ENCODE measurements around the gene KRT31. TPM values are rescaled to one million over a fixed set of nuclear protein-coding genes. Genes with fewer than 3 reads are reported as not detected.
"Not testable (repeated sequence)": the region's sequence is repeated elsewhere in the genome, so short reads cannot be mapped to it uniquely, and the experiment has no call there.

The KRT31 gene
- polyA plus RNA-seq, 1 of the 3 experiments (the other 2 are of a cell fraction) = 0.03 TPM

DNA sequence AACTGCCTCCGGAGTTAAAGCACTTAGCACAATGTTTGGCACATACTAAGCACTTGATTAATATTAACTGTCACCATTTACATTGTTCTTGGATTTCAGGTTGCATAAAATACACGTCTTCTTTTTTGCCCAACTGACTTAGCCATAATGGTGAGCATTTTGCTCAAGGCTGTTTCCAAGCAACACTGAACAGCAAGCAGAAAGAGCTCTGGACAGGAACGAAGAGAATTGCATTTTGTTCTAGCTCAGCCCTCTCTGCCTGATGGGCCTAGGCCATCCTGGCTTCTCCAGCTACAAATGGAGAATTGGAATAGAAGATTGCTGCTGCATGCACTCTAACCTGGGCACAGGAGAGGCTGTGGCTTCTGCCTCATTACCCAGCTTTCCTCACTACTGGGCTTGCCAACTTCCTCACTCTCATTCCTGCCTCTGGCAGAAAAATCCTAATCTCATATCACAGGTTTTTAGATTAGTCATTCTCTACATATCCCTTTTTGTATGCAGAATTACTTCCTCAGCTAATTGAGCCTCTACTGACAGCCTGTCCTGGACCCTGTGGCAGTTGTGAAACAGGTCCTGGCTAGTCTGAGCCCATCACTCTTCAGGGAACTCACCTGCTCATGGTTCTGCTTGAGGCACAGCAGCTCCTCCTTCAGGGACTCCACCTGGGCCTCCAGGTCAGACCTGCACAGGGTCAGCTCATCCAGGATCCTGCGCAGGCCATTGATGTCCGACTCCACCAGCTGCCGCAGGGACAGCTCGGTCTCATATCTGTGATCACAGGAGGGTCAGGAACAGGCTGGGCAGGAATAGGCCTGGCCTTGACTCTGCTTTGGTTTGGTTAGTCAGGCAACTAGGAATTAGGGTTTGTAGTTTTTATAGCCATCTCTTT, 49.3 kb downstream of the KRT31 start:
- Histone ChIP-seq H3K79me2 (ENCODE audit: insufficient read depth) (no peaks in the 10 kb centered on the region), H2AFZ (ENCODE audit: low read depth) (no peak overlapping the region), H3K9me3 (no peaks in the 10 kb centered on the region), H3K36me3 (replicated peaks in 1 of 2; ENCODE audit: control insufficient read depth in 1 of 2, insufficient read depth in 2 of 2, low read length in 1 of 2) (no peaks in the 10 kb centered on the region), H3F3A (replicated peaks; ENCODE audit: insufficient read depth) (no peaks in the 10 kb centered on the region), H3K9me2 (no peaks in the 10 kb centered on the region), H3K4me2 (no peak overlapping the region), H3K4me1 (ENCODE audit: control insufficient read depth in 1 of 2, insufficient read depth in 2 of 2, low read depth in 1 of 2, low read length in 1 of 2) (no peaks in the 10 kb centered on the region), H3K9ac (no peak overlapping the region), H3K27ac (ENCODE audit: low read depth in 2 of 2, low read length in 1 of 2) (no peak overlapping the region), H3K4me3 (ENCODE audit: low read depth in 2 of 2, low read length in 1 of 2) (no peak overlapping the region), H4K20me1 (ENCODE audit: insufficient read depth) (no peaks in the 10 kb centered on the region), H3K27me3 (ENCODE audit: insufficient read depth) (no peaks in the 10 kb centered on the region; the same call in 1 of the 2 replicates)
- 46% methylated on average over 7 of the region's 7 CpGs for WGBS (ENCODE audit: low lambda C conversion rate)
- DNase-seq = no peak
- TF ChIP-seq, protein P1, sequence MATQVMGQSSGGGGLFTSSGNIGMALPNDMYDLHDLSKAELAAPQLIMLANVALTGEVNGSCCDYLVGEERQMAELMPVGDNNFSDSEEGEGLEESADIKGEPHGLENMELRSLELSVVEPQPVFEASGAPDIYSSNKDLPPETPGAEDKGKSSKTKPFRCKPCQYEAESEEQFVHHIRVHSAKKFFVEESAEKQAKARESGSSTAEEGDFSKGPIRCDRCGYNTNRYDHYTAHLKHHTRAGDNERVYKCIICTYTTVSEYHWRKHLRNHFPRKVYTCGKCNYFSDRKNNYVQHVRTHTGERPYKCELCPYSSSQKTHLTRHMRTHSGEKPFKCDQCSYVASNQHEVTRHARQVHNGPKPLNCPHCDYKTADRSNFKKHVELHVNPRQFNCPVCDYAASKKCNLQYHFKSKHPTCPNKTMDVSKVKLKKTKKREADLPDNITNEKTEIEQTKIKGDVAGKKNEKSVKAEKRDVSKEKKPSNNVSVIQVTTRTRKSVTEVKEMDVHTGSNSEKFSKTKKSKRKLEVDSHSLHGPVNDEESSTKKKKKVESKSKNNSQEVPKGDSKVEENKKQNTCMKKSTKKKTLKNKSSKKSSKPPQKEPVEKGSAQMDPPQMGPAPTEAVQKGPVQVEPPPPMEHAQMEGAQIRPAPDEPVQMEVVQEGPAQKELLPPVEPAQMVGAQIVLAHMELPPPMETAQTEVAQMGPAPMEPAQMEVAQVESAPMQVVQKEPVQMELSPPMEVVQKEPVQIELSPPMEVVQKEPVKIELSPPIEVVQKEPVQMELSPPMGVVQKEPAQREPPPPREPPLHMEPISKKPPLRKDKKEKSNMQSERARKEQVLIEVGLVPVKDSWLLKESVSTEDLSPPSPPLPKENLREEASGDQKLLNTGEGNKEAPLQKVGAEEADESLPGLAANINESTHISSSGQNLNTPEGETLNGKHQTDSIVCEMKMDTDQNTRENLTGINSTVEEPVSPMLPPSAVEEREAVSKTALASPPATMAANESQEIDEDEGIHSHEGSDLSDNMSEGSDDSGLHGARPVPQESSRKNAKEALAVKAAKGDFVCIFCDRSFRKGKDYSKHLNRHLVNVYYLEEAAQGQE (IDR thresholded peaks at IDR 0.05; ENCODE audit: low read depth, low read length) = no peak
- TF ChIP-seq MEF2A (IDR thresholded peaks at IDR 0.05; ENCODE audit: borderline replicate concordance, low read depth) (no peak), RCOR1 (IDR thresholded peaks at IDR 0.05; ENCODE audit: low read length) (no peak), FOSL2 (IDR thresholded peaks at IDR 0.05; ENCODE audit: borderline replicate concordance, low read depth) (no peak), ELF1 (IDR thresholded peaks at IDR 0.05) (no peak), GABPA (IDR thresholded peaks at IDR 0.05; ENCODE audit: low read depth) (no peak), POLR2AphosphoS5 (IDR thresholded peaks at IDR 0.05; ENCODE audit: low read depth, low read length) (no peak), NFIC (IDR thresholded peaks at IDR 0.05; ENCODE audit: borderline replicate concordance) (no peak), NRF1 (IDR thresholded peaks at IDR 0.05; ENCODE audit: low read depth, low read length) (no peak), EP300 (IDR thresholded peaks at IDR 0.05; ENCODE audit: borderline replicate concordance in 1 of 2, low read depth in 1 of 2, low read length in 1 of 2) (no peak), SIN3A (IDR thresholded peaks at IDR 0.05; ENCODE audit: borderline replicate concordance, low read depth, low read length) (no peak), FOXJ3 (CRISPR knock-in tag; IDR thresholded peaks at IDR 0.05) (no peak), EZH2phosphoT487 (IDR thresholded peaks at IDR 0.05; ENCODE audit: borderline replicate concordance, low read depth) (no peak)
- TF ChIP-seq, protein P2, sequence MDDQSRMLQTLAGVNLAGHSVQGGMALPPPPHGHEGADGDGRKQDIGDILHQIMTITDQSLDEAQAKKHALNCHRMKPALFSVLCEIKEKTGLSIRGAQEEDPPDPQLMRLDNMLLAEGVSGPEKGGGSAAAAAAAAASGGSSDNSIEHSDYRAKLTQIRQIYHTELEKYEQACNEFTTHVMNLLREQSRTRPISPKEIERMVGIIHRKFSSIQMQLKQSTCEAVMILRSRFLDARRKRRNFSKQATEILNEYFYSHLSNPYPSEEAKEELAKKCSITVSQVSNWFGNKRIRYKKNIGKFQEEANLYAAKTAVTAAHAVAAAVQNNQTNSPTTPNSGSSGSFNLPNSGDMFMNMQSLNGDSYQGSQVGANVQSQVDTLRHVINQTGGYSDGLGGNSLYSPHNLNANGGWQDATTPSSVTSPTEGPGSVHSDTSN (IDR thresholded peaks at IDR 0.05) = no peak
- TF ChIP-seq, protein P3, sequence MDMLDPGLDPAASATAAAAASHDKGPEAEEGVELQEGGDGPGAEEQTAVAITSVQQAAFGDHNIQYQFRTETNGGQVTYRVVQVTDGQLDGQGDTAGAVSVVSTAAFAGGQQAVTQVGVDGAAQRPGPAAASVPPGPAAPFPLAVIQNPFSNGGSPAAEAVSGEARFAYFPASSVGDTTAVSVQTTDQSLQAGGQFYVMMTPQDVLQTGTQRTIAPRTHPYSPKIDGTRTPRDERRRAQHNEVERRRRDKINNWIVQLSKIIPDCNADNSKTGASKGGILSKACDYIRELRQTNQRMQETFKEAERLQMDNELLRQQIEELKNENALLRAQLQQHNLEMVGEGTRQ (IDR thresholded peaks at IDR 0.05; ENCODE audit: borderline replicate concordance, low read depth, low read length) = no peak
- TF ChIP-seq, protein P4, sequence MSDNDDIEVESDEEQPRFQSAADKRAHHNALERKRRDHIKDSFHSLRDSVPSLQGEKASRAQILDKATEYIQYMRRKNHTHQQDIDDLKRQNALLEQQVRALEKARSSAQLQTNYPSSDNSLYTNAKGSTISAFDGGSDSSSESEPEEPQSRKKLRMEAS (IDR thresholded peaks at IDR 0.05; ENCODE audit: low read depth) = no peak
- POLR2A ChIA-PET = no interaction called here
- CTCF ChIA-PET = interaction anchor here (1.0 to 1.2 kb wide), 5 partner anchors 9 to 319 kb away, joined by 3 to 6 read pairs (median 3); no protein-coding TSS in a partner anchor

DNA sequence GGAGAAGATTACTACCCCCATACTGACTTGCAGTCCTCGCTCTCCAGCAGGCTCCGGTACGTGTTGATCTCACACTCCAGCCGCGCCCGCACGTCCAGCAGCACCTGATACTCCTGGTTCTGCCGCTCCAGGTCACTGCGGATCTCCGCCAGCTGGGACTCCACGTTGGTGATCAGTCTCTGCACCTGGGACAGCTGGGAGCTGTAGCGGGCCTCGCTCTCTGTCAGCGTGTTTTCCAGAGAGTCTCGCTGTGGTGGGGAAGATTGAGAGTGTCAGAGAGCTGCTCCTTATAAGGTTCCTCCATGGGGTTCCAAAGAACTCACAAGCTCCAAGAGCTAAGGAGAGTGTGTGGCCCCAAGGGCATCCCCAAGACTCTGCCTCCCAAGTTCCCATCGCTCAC, 51.0 kb downstream of the KRT31 start:
- H2AFZ ChIP-seq (ENCODE audit: low read depth); H3K9me3 ChIP-seq; H3K79me2 ChIP-seq (ENCODE audit: insufficient read depth); H3K4me2 ChIP-seq; H3K9ac ChIP-seq; CTCF ChIA-PET; H3K4me1 ChIP-seq (ENCODE audit: control insufficient read depth in 1 of 2, insufficient read depth in 2 of 2, low read depth in 1 of 2, low read length in 1 of 2); H4K20me1 ChIP-seq (ENCODE audit: insufficient read depth); H3K27me3 ChIP-seq (ENCODE audit: insufficient read depth); H3F3A ChIP-seq (replicated peaks; ENCODE audit: insufficient read depth); H3K27ac ChIP-seq (ENCODE audit: low read depth in 2 of 2, low read length in 1 of 2); H3K4me3 ChIP-seq (ENCODE audit: low read depth in 2 of 2, low read length in 1 of 2); H3K9me2 ChIP-seq; POLR2A ChIA-PET; DNase-seq; H3K36me3 ChIP-seq (replicated peaks in 1 of 2; ENCODE audit: control insufficient read depth in 1 of 2, insufficient read depth in 2 of 2, low read length in 1 of 2): not testable (repeated sequence)
- 78% methylated on average over 9 of the region's 16 CpGs for WGBS (ENCODE audit: low lambda C conversion rate)
